Gastroesophageal sphincter (tissue), 3 donors: Measurements from ENCODE around the gene PPL.

ENCODE experiments used
- POLR2A ChIP-seq, 2 donors: fragments of 450-650 bp; IDR thresholded peaks; one replicate each; pipeline ENCODE4 v1.6.1; 2017; ENCODE audit warnings: antibody characterized with exemption in 2 of 2, mild to moderate bottlenecking in 2 of 2, moderate library complexity in 1 of 2
- TF ChIP-seq, protein P1 (sequence below), 4 experiments: fragments of 200-600 bp in 2 of 4; fragments of 450-650 bp in 2 of 4; sonication (generic) in 1 of 4; IDR thresholded peaks; one replicate each; pipeline ENCODE4 v1.5.1; 2017 to 2019; ENCODE audit warnings: antibody characterized with exemption in 4 of 4, mild to moderate bottlenecking in 2 of 4, moderate library complexity in 2 of 4

DNA sequence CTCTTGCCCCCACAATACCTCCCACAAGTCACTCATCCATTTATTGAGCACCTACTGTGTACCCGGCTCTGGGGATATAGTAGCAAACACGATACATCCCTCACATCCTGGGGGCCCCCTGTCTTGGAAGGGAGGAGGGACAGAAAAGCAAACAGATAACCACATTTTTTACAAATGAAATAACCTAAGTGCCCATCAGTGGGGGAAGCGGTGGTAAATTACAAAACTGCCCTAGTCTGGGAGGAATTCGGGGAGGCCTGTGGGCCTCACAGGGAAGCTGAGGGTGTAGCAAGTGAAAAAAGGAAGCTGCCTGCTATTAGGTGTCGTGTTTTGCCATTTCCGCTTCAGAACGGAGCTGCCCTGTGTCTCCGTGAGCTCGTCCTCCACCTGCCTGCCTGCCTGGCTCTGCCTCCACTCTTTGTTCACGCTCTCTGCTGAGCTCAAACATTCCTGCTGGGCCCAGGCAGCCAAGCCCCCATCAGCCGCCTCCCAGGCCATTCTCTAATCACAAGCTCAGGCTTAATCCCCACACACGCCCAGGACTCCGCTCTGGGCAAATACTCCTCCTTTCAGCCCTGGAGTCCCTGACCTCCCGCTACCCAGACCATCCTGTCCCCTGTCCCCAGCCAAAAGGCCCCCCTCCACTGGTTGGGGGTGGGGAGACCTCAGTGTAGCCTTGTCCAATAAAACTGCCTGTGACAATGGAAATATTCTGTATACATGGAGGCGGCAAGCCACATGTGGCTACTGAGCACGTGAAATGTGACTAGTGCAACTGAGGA is 11.0 kb upstream of the PPL start:
- TF ChIP-seq, protein P1, sequence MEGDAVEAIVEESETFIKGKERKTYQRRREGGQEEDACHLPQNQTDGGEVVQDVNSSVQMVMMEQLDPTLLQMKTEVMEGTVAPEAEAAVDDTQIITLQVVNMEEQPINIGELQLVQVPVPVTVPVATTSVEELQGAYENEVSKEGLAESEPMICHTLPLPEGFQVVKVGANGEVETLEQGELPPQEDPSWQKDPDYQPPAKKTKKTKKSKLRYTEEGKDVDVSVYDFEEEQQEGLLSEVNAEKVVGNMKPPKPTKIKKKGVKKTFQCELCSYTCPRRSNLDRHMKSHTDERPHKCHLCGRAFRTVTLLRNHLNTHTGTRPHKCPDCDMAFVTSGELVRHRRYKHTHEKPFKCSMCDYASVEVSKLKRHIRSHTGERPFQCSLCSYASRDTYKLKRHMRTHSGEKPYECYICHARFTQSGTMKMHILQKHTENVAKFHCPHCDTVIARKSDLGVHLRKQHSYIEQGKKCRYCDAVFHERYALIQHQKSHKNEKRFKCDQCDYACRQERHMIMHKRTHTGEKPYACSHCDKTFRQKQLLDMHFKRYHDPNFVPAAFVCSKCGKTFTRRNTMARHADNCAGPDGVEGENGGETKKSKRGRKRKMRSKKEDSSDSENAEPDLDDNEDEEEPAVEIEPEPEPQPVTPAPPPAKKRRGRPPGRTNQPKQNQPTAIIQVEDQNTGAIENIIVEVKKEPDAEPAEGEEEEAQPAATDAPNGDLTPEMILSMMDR (IDR thresholded peaks at IDR 0.05), result no peak
- no peak for TF ChIP-seq POLR2A (IDR thresholded peaks at IDR 0.05)
